Fibroblast of skin of right biceps (primary cell): Measurements from ENCODE around the gene PCDHGB1.
"Not testable (repeated sequence)": the region's sequence is repeated elsewhere in the genome, so short reads cannot be mapped to it uniquely, and the experiment has no call there.

Experiments used
- DNase-seq: peaks from one replicate; pipeline ENCODE4 v3.0.0-alpha.2; 2013

Gene PCDHGB1

DNA sequence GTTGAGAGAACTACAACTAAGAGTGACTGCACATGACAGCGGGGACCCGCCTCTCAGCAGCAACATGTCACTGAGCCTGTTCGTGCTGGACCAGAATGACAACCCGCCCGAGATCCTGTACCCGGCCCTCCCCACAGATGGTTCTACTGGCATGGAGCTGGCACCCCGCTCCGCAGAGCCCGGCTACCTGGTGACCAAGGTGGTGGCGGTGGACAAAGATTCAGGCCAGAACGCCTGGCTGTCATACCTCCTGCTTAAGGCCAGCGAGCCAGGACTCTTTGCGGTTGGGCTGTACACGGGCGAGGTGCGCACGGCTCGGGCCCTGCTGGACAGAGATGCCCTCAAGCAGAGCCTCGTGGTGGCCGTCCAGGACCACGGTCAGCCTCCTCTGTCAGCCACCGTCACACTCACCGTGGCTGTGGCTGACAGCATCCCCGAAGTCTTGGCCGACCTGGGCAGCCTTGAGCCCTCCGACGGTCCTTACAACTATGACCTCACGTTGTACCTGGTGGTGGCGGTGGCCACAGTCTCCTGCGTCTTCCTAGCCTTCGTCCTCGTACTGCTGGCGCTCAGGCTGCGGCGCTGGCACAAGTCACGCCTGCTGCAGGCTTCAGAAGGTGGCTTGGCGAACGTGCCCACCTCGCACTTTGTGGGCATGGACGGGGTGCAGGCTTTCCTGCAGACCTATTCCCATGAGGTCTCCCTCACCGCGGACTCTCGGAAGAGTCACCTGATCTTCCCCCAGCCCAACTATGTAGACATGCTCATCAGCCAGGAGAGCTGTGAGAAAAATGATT, 34.8 kb downstream of the PCDHGB1 start:
- no peak for DNase-seq

DNA sequence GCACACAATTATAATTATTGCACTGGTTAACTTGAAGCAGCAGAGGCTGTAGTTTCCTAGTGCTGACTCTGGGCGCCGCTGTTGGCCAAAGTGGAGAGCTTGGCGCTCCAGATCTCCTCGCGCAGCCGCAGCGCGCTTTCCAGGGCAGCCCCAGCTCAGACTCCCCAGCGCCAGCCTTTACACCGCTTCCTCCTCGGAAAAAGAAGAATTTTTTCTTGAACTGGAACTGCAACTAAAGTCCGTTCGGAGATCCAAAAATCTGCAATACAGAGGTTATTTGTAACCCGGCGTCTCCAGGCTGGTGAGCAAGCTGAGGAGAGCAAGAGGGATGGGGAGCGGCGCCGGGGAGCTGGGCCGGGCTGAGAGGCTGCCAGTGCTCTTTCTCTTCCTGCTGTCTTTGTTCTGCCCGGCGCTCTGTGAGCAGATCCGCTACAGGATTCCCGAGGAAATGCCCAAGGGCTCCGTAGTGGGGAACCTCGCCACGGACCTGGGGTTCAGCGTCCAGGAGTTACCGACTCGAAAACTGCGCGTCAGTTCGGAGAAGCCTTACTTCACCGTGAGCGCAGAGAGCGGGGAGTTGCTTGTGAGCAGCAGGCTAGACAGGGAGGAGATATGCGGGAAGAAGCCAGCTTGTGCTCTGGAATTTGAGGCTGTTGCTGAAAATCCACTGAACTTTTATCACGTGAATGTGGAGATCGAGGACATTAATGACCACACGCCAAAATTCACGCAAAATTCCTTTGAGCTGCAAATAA, 37.8 kb downstream of the PCDHGB1 start, which contains the start of gene PCDHGB4:
Gene PCDHGB4, plus strand, starts transcription at position 142 of the 755 bp plus-strand sequence. Its CDS starts 187 bp downstream, at position 329.
- peak; percentile 68 for DNase-seq

DNA sequence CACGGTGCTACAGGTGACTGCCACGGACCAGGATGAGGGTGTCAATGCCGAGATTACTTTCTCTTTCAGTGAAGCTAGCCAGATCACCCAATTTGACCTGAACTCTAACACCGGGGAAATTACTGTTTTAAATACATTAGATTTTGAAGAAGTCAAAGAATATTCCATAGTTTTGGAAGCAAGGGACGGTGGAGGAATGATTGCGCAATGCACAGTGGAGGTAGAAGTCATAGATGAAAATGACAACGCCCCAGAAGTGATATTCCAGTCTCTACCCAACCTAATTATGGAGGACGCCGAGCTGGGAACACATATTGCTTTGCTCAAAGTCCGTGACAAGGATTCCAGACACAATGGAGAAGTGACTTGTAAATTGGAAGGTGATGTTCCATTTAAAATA, 38.8 kb downstream of the PCDHGB1 start:
- DNase-seq: no peak

DNA sequence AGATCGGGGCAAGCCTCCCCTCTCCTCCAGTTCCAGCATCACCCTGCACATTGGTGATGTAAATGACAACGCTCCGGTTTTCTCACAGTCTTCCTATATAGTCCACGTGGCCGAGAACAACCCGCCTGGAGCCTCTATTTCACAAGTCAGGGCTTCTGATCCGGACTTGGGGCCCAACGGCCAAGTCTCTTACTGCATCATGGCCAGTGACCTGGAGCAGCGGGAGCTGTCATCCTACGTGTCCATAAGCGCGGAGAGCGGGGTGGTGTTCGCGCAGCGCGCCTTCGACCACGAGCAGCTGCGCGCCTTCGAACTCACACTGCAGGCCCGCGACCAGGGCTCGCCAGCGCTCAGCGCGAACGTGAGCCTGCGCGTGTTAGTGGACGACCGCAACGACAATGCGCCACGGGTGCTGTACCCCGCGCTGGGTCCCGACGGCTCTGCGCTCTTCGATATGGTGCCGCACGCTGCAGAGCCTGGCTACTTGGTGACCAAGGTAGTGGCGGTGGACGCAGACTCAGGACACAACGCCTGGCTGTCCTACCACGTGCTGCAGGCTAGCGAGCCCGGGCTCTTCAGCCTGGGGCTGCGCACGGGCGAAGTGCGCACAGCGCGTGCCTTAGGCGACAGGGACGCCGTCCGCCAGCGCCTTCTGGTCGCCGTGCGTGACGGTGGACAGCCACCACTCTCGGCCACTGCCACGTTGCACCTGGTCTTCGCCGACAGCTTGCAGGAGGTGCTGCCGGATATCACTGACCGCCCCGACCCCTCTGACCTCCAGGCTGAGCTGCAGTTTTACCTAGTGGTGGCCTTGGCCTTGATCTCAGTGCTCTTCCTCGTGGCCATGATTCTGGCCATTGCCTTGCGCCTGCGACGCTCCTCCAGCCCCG, 39.5 kb downstream of the PCDHGB1 start:
- DNase-seq: no peak

DNA sequence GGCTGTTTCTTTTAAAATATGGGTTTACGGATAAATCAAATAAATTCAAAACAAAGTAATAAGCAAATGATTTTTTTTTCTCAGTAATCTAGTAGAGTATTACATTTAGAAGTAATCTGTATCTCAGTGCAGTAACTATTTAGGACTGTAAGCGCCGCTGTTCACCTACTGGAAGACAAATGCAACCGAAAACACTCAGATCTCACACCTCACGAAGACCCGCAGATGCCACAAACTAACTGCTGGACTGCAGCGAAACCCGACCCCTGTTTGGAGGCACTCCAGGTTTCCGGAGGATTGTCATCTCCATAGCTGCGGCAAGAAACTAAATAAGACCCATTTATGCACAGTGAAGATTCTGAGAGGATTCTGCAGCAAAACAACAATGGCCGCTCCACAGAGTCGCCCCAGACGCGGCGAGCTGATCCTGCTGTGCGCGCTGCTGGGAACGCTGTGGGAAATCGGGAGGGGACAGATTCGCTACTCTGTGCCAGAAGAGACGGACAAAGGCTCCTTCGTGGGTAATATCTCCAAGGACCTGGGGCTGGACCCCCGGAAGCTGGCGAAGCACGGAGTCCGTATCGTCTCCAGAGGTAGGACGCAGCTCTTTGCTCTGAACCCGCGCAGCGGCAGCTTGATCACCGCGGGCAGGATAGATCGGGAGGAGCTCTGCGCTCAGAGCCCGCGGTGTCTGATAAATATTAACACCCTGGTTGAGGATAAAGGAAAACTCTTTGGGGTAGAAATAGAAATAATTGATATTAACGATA, 42.7 kb downstream of the PCDHGB1 start, which contains the start of gene PCDHGA8:
Gene PCDHGA8, plus strand, starts transcription at position 205 of the 770 bp plus-strand sequence. Its CDS starts 181 bp downstream, at position 386.
- DNase-seq: peak; percentile 57

DNA sequence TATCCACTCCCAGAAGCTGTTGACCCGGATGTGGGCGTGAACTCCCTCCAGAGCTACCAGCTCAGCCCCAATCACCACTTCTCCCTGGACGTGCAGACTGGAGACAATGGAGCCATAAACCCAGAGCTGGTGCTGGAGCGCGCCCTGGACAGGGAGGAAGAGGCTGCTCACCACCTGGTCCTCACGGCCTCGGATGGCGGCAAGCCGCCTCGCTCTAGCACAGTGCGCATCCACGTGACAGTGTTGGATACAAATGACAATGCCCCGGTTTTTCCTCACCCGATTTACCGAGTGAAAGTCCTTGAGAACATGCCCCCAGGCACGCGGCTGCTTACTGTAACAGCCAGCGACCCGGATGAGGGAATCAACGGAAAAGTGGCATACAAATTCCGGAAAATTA, 43.4 kb downstream of the PCDHGB1 start:
- DNase-seq: no peak

DNA sequence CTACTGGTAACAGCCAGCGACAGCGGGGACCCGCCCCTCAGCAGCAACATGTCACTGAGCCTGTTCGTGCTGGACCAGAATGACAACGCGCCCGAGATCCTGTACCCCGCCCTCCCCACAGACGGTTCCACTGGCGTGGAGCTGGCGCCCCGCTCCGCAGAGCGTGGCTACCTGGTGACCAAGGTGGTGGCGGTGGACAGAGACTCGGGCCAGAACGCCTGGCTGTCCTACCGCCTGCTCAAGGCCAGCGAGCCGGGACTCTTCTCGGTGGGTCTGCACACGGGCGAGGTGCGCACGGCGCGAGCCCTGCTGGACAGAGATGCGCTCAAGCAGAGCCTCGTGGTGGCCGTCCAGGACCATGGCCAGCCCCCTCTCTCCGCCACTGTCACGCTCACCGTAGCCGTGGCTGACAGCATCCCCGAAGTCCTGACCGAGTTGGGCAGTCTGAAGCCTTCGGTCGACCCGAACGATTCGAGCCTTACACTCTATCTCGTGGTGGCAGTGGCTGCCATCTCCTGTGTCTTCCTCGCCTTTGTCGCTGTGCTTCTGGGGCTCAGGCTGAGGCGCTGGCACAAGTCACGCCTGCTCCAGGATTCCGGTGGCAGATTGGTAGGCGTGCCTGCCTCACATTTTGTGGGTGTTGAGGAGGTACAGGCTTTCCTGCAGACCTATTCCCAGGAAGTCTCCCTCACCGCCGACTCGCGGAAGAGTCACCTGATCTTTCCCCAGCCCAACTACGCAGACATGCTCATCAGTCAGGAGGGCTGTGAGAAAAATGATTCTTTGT, 44.7 kb downstream of the PCDHGB1 start:
- not testable (repeated sequence) for DNase-seq

DNA sequence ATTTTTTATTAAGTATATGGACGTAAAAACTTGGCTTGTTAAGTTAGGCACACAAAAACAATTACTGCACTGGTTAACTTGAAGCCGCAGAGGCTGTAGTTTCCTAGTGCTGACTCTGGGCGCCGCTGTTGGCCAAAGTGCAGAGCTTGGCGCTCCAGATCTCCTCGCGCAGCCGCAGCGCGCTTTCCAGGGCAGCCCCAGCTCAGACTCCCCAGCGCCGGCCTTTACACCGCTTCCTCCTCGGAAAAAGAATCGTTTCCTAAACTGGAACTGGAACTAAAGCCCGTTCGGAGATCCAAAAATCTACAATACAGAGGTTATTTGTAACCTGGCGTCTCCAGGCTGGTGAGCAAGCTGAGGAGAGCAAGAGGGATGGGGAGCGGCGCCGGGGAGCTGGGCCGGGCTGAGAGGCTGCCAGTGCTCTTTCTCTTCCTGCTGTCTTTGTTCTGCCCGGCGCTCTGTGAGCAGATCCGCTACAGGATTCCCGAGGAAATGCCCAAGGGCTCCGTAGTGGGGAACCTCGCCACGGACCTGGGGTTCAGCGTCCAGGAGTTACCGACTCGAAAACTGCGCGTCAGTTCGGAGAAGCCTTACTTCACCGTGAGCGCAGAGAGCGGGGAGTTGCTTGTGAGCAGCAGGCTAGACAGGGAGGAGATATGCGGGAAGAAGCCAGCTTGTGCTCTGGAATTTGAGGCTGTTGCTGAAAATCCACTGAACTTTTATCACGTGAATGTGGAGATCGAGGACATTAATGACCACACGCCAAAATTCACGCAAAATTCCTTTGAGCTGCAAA, 48.1 kb downstream of the PCDHGB1 start, which contains the start of gene PCDHGB5:
Gene PCDHGB5, plus strand, starts transcription at position 192 of the 796 bp plus-strand sequence. Its CDS starts 181 bp downstream, at position 373.
- DNase-seq: peak; percentile 70

DNA sequence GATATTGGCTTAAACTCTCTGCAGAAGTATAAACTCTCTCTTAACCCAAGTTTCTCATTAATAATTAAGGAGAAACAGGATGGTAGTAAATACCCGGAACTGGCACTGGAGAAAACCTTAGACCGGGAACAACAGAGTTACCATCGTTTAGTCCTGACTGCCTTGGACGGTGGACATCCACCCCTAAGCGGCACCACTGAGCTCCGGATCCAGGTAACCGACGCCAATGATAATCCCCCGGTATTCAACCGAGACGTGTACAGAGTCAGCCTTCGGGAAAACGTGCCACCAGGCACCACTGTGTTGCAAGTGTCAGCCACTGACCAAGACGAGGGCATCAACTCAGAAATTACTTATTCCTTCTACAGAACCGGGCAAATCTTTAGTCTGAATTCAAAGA, 48.7 kb downstream of the PCDHGB1 start:
- no peak for DNase-seq

DNA sequence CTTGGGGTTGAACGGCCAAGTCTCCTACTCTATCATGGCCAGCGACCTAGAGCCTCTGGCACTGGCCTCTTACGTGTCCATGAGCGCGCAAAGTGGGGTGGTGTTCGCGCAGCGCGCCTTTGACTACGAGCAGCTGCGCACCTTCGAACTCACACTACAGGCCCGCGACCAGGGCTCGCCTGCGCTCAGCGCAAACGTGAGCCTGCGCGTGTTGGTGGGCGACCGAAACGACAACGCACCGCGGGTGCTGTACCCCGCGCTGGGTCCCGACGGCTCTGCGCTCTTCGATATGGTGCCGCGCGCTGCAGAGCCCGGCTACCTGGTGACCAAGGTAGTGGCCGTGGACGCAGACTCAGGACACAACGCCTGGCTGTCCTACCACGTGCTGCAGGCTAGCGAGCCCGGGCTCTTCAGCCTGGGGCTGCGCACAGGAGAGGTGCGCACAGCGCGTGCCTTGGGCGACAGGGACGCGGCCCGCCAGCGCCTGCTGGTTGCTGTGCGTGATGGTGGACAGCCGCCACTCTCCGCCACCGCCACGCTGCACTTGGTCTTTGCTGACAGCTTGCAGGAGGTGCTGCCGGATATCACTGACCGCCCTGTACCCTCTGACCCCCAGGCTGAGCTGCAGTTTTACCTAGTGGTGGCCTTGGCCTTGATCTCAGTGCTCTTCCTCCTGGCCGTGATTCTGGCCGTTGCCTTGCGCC, 49.8 kb downstream of the PCDHGB1 start:
- no peak for DNase-seq
